ENCODE measurements around the gene NLRC3.

DNA sequence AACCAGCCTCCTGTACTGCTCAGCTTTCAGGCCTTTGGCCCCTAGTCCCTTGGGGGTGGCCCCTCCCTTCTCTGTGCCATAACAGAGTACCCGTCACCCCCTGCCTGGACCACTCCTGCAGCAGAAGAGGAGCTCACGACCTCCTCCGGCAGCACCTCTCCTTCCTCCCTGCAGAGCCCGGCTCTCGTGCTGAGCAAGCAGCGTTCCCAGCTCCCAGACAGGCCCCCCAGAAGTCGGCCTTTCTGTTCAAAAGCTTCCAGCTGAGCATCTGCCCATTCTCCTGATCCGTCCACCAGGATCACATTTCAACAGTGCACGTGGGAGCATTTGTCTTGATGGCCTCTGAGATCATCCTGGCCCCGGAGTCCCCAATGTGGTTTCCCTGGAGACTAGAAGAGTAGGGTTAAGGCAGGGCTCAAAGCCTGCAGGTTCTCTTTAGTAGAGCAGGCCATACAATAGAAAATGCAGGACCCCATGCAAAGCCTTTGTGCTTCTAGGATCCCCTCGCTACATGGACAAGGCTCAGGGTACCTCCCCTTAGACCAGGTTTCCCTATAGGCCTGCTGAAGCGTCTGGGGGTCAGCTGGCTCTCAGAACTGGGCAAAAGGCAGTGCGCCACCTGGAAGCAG lies 35.6 kb downstream of the NLRC3 start:
- TF ChIP-seq, protein P1, sequence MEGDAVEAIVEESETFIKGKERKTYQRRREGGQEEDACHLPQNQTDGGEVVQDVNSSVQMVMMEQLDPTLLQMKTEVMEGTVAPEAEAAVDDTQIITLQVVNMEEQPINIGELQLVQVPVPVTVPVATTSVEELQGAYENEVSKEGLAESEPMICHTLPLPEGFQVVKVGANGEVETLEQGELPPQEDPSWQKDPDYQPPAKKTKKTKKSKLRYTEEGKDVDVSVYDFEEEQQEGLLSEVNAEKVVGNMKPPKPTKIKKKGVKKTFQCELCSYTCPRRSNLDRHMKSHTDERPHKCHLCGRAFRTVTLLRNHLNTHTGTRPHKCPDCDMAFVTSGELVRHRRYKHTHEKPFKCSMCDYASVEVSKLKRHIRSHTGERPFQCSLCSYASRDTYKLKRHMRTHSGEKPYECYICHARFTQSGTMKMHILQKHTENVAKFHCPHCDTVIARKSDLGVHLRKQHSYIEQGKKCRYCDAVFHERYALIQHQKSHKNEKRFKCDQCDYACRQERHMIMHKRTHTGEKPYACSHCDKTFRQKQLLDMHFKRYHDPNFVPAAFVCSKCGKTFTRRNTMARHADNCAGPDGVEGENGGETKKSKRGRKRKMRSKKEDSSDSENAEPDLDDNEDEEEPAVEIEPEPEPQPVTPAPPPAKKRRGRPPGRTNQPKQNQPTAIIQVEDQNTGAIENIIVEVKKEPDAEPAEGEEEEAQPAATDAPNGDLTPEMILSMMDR (IDR thresholded peaks at IDR 0.05; ENCODE audit: insufficient read depth, low read length) = no peak
- no peak for TF ChIP-seq POLR2AphosphoS5 (IDR thresholded peaks at IDR 0.05; ENCODE audit: low read depth)
- TF ChIP-seq, protein P2, sequence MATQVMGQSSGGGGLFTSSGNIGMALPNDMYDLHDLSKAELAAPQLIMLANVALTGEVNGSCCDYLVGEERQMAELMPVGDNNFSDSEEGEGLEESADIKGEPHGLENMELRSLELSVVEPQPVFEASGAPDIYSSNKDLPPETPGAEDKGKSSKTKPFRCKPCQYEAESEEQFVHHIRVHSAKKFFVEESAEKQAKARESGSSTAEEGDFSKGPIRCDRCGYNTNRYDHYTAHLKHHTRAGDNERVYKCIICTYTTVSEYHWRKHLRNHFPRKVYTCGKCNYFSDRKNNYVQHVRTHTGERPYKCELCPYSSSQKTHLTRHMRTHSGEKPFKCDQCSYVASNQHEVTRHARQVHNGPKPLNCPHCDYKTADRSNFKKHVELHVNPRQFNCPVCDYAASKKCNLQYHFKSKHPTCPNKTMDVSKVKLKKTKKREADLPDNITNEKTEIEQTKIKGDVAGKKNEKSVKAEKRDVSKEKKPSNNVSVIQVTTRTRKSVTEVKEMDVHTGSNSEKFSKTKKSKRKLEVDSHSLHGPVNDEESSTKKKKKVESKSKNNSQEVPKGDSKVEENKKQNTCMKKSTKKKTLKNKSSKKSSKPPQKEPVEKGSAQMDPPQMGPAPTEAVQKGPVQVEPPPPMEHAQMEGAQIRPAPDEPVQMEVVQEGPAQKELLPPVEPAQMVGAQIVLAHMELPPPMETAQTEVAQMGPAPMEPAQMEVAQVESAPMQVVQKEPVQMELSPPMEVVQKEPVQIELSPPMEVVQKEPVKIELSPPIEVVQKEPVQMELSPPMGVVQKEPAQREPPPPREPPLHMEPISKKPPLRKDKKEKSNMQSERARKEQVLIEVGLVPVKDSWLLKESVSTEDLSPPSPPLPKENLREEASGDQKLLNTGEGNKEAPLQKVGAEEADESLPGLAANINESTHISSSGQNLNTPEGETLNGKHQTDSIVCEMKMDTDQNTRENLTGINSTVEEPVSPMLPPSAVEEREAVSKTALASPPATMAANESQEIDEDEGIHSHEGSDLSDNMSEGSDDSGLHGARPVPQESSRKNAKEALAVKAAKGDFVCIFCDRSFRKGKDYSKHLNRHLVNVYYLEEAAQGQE (IDR thresholded peaks at IDR 0.05; ENCODE audit: insufficient replicate concordance, low read depth) = no peak

Measured in HL-60 (cell line).